GM12864 (cell line): ENCODE data around the gene CUL9.

Experiments used
- DNase-seq: peaks from one replicate; pipeline ENCODE4 v3.0.0-alpha.2; 2011; ENCODE audit warnings: low read depth
- H3K4me3 ChIP-seq: 2 replicates; pipeline ENCODE4 v1.5.1; 2011; ENCODE audit warnings: mild to moderate bottlenecking, low read depth, low read length, control low read depth
- CTCF ChIP-seq: IDR thresholded peaks from 2 replicates; pipeline ENCODE4 v1.5.1; 2011; ENCODE audit warnings: low read depth, mild to moderate bottlenecking, moderate library complexity, low read length, control low read depth, inconsistent platforms; ENCODE audit errors: missing control alignments

Gene CUL9

DNA sequence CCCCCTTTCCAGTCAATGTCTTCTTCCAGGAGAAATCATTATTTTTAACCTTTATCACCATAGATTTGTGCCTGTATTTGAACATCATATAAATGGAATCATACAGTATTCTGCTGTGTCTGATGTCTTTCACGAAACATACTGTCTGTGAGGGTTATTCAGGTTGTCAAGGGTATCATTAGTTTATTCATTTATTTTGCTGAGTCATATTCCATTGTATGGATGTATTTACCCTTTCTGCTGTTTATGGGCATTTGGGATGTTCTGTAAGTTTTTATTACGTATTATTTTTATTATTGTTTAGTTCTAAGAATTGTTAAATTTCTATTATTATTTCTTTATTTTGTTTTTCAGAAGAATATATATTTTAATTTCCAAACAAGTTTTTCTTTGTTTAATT lies 25.3 kb downstream of the CUL9 start:
- no peak for DNase-seq
- H3K4me3 ChIP-seq, result no peak overlapping the region
- no peak for TF ChIP-seq CTCF

GRCh38 chr6:43211955-43212354 lies 30.0 kb downstream of the CUL9 start:
- TF ChIP-seq CTCF, result peak; percentile 16
- H3K4me3 ChIP-seq, result no peak overlapping the region
- DNase-seq, result no peak

GRCh38 chr6:43213431-43213830 lies 31.4 kb downstream of the CUL9 start:
- H3K4me3 ChIP-seq, result no peak overlapping the region
- no peak for DNase-seq
- TF ChIP-seq CTCF, result no peak

DNA sequence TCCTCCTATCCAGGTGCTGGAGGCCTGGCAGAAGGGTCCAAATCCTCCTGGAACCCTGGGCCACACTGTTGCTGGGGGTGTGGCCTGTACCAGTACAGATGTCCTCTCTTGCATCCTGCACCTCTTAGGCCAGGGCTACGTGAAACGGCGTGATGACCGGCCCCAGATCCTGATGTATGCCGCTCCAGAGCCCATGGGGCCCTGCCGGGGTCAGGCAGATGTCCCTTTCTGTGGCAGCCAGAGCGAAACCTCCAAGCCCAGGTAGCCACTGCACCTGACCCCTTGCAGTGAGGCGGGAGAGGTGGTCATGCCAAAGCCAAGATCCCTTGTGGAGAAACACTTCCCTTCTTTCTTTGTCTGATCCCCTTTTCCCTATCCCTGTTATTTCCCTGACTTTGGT lies 33.1 kb downstream of the CUL9 start:
- TF ChIP-seq CTCF, result no peak
- H3K4me3 ChIP-seq, result no peak overlapping the region
- DNase-seq, result no peak

- TF ChIP-seq CTCF, result no peak
- H3K4me3 ChIP-seq, result no peak overlapping the region
- DNase-seq, result no peak
These were observed 34.2 kb downstream of the CUL9 start for GRCh38 chr6:43216200-43216599.

- no peak overlapping the region for H3K4me3 ChIP-seq
- TF ChIP-seq CTCF, result no peak
- DNase-seq, result no peak
These were observed 35.4 kb downstream of the CUL9 start for GRCh38 chr6:43217351-43217750.

GRCh38 chr6:43219119-43219518 lies 37.1 kb downstream of the CUL9 start:
- TF ChIP-seq CTCF, result no peak
- no peak for DNase-seq
- H3K4me3 ChIP-seq, result no peak overlapping the region
